SK-N-MC (cell line): ENCODE measurements around the gene RNF227.

Experiments
- EZH2 ChIP-seq: fragments of 200-600 bp; sonication (generic); IDR thresholded peaks from one replicate; pipeline ENCODE4 v1.6.1; 2017; ENCODE audit warnings: antibody characterized with exemption
- POLR2AphosphoS5 ChIP-seq: IDR thresholded peaks from 2 replicates; pipeline ENCODE4 v1.6.1; 2012; ENCODE audit warnings: mild to moderate bottlenecking, low read depth, low read length, borderline replicate concordance

GRCh38 chr17:7911116-7911515 lies 5.0 kb downstream of the RNF227 start:
- TF ChIP-seq EZH2, result no peak
- no peak for TF ChIP-seq POLR2AphosphoS5
